MM.1S (cell line): ENCODE measurements around the gene HAT1.

Experiments
- DNase-seq: peaks from one replicate; pipeline ENCODE4 v3.0.0-alpha.2; 2015
- H2AFZ ChIP-seq: fragments of 300-600 bp; sonication (generic); 2 replicates; pipeline ENCODE4 v1.6.0; 2016; ENCODE audit warnings: antibody characterized with exemption, low read length
- H3F3A ChIP-seq: fragments of 300-600 bp; sonication (generic); 2 replicates; pipeline ENCODE4 v1.6.1; 2016; ENCODE audit warnings: mild to moderate bottlenecking, antibody characterized with exemption, low read length, moderate library complexity, mixed read lengths; ENCODE audit not compliant: insufficient read depth
- H3K27ac ChIP-seq: fragments of 300-600 bp; sonication (generic); 2 replicates; pipeline ENCODE4 v1.5.1; 2016; ENCODE audit warnings: mild to moderate bottlenecking, low read length
- H3K27me3 ChIP-seq: fragments of 300-600 bp; sonication (generic); replicated peaks from 2 replicates; pipeline ENCODE4 v1.6.0; 2016; ENCODE audit warnings: low read length; ENCODE audit not compliant: insufficient read depth
- H3K36me3 ChIP-seq: fragments of 300-600 bp; sonication (generic); replicated peaks from 2 replicates; pipeline ENCODE4 v1.6.1; 2016; ENCODE audit warnings: mild to moderate bottlenecking, low read length, mixed read lengths; ENCODE audit not compliant: insufficient read depth
- H3K4me1 ChIP-seq: fragments of 300-600 bp; sonication (generic); 2 replicates; pipeline ENCODE4 v1.6.1; 2016; ENCODE audit warnings: low read length, mixed read lengths
- H3K4me2 ChIP-seq: fragments of 300-600 bp; sonication (generic); 2 replicates; pipeline ENCODE4 v1.6.0; 2016; ENCODE audit warnings: low read depth, low read length
- H3K4me3 ChIP-seq: fragments of 300-600 bp; sonication (generic); 2 replicates; pipeline ENCODE4 v1.5.1; 2016; ENCODE audit warnings: low read length, mixed read lengths
- H3K79me2 ChIP-seq: fragments of 300-600 bp; sonication (generic); 2 replicates; pipeline ENCODE4 v1.6.1; 2016; ENCODE audit warnings: mixed run types, low read length, mixed read lengths
- H3K9ac ChIP-seq: fragments of 300-600 bp; sonication (generic); 2 replicates; pipeline ENCODE4 v1.6.1; 2016; ENCODE audit warnings: low read length, mixed read lengths
- H3K9me2 ChIP-seq: fragments of 300-600 bp; sonication (generic); replicated peaks from 2 replicates; pipeline ENCODE4 v1.6.1; 2016; ENCODE audit warnings: mild to moderate bottlenecking, low read length, mixed read lengths; ENCODE audit not compliant: insufficient read depth
- H3K9me3 ChIP-seq: fragments of 300-600 bp; sonication (generic); replicated peaks from 2 replicates; pipeline ENCODE4 v1.6.1; 2016; ENCODE audit warnings: mild to moderate bottlenecking, low read length, mixed read lengths; ENCODE audit not compliant: insufficient read depth
- H4K20me1 ChIP-seq: fragments of 300-600 bp; sonication (generic); 2 replicates; pipeline ENCODE4 v1.6.1; 2016; ENCODE audit warnings: mild to moderate bottlenecking, low read length, moderate library complexity, mixed read lengths; ENCODE audit not compliant: insufficient read depth
- CTCF ChIP-seq: fragments of 300-600 bp; sonication (generic); IDR thresholded peaks from 2 replicates; pipeline ENCODE4 v1.5.1; 2016; ENCODE audit warnings: antibody characterized with exemption, low read length, mixed read lengths
- EZH2 ChIP-seq: fragments of 300-600 bp; sonication (generic); optimal IDR thresholded peaks from 2 replicates; pipeline ENCODE3; 2017; ENCODE audit warnings: low read depth, mild to moderate bottlenecking, antibody characterized with exemption, low read length, mixed read lengths
- EZH2phosphoT487 ChIP-seq: fragments of 300-600 bp; sonication (generic); IDR thresholded peaks from 2 replicates; pipeline ENCODE4 v1.6.1; 2018; ENCODE audit warnings: antibody characterized with exemption, low read length

Gene HAT1

GRCh38 chr2:171878481-171878993, 43.7 kb upstream of the HAT1 start:
- H4K20me1 ChIP-seq = no peaks in the 10 kb centered on the region
- H3K27ac ChIP-seq = no peak overlapping the region
- no peaks in the 10 kb centered on the region for H3K36me3 ChIP-seq
- no peak overlapping the region for H3K9ac ChIP-seq
- H3K4me3 ChIP-seq = no peak overlapping the region
- H3K4me2 ChIP-seq = no peak overlapping the region
- H3K27me3 ChIP-seq = no peaks in the 10 kb centered on the region
- no peak overlapping the region for H2AFZ ChIP-seq
- DNase-seq = no peak
- H3K9me2 ChIP-seq = no peaks in the 10 kb centered on the region
- H3K4me1 ChIP-seq = peaks cover 17% of the 10 kb centered on the region
- TF ChIP-seq EZH2 (no peak), CTCF (no peak), EZH2phosphoT487 (no peak)
- H3K9me3 ChIP-seq = no peaks in the 10 kb centered on the region
- 0 out of 2 replicates have a peak, but pooled peaks cover 9% of the 10 kb centered on the region for H3F3A ChIP-seq
- peaks cover 77% of the 10 kb centered on the region for H3K79me2 ChIP-seq

- Histone ChIP-seq H3K27ac (no peak overlapping the region), H3K27me3 (no peaks in the 10 kb centered on the region), H3K4me3 (no peak overlapping the region), H3K36me3 (no peaks in the 10 kb centered on the region), H4K20me1 (no peaks in the 10 kb centered on the region), H2AFZ (no peak overlapping the region), H3K9me3 (no peaks in the 10 kb centered on the region), H3K4me2 (no peak overlapping the region), H3K9ac (no peak overlapping the region), H3K9me2 (no peaks in the 10 kb centered on the region), H3K79me2 (peaks cover 71% of the 10 kb centered on the region), H3K4me1 (peaks cover 17% of the 10 kb centered on the region), H3F3A (0 out of 2 replicates have a peak, but pooled peaks cover 9% of the 10 kb centered on the region)
- DNase-seq = no peak
- no peak for TF ChIP-seq CTCF
- no peak for TF ChIP-seq EZH2phosphoT487
- TF ChIP-seq EZH2 = no peak
These were observed 42.4 kb upstream of the HAT1 start for GRCh38 chr2:171879865-171880264.

- no peak for TF ChIP-seq EZH2phosphoT487
- TF ChIP-seq EZH2 = no peak
- no peak for TF ChIP-seq CTCF
- peaks cover 68% of the 10 kb centered on the region for H3K79me2 ChIP-seq
- H3K4me1 ChIP-seq = peaks cover 17% of the 10 kb centered on the region
- DNase-seq = no peak
- no peak overlapping the region for H3K4me3 ChIP-seq
- H3F3A ChIP-seq = 0 out of 2 replicates have a peak, but pooled peaks cover 9% of the 10 kb centered on the region
- H3K9me2 ChIP-seq = no peaks in the 10 kb centered on the region
- no peaks in the 10 kb centered on the region for H3K36me3 ChIP-seq
- no peaks in the 10 kb centered on the region for H3K9me3 ChIP-seq
- H3K9ac ChIP-seq = no peak overlapping the region
- H4K20me1 ChIP-seq = no peaks in the 10 kb centered on the region
- H3K27ac ChIP-seq = no peak overlapping the region
- H2AFZ ChIP-seq = no peak overlapping the region
- H3K27me3 ChIP-seq = no peaks in the 10 kb centered on the region
- no peak overlapping the region for H3K4me2 ChIP-seq
These were observed 41.5 kb upstream of the HAT1 start for GRCh38 chr2:171880774-171881173.
